ENCODE results near the gene CYP4V2.

The CYP4V2 gene

DNA sequence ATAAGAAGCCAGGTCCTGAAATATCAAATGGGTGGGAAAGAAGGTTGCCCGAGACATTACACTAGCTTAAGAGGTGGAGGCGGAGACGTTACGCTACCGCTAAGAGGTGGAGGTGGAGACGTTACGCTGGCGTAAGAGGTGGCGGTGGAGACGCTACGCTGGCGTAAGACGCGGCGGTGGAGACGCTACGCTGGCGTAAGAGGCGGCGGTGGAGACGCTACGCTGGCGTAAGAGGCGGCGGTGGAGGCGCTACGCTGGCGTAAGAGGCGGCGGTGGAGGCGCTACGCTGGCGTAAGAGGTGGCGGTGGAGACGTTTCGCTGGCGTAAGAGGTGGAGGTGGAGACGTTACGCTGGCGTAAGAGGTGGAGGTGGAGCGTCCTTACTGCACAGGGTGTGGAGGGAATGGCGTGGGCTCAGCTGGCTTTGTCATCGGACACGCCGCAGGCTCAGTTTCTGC is 12.8 kb downstream of the CYP4V2 start:
- no peak overlapping the region for H3K4me3 ChIP-seq (ENCODE audit: control insufficient read depth, low read depth, low read length)
- TF ChIP-seq, protein P1, sequence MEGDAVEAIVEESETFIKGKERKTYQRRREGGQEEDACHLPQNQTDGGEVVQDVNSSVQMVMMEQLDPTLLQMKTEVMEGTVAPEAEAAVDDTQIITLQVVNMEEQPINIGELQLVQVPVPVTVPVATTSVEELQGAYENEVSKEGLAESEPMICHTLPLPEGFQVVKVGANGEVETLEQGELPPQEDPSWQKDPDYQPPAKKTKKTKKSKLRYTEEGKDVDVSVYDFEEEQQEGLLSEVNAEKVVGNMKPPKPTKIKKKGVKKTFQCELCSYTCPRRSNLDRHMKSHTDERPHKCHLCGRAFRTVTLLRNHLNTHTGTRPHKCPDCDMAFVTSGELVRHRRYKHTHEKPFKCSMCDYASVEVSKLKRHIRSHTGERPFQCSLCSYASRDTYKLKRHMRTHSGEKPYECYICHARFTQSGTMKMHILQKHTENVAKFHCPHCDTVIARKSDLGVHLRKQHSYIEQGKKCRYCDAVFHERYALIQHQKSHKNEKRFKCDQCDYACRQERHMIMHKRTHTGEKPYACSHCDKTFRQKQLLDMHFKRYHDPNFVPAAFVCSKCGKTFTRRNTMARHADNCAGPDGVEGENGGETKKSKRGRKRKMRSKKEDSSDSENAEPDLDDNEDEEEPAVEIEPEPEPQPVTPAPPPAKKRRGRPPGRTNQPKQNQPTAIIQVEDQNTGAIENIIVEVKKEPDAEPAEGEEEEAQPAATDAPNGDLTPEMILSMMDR (IDR thresholded peaks at IDR 0.05; ENCODE audit: control insufficient read depth, insufficient read depth, low read depth, low read length, missing control alignments) = no peak
- DNase-seq (ENCODE audit: low read depth) = no peak

DNA sequence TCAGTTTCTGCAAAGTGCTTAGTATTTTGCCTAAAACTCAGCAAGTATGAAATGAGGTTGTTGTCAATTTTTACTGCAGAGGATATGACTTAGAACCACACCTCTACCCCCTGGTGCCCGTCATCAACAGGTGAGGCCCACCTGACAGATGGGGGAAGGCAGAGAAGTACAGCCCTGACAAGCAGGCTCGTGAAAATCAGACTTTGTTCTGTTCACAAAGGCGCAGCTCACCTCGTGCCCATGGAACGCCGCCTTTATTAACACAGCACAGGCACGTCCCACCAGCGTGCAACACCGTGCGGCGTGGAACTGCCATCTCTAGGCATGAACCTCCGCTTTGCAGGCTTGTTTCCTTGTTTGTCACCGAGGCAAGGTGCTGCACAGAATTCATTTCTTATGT is 13.3 kb downstream of the CYP4V2 start:
- DNase-seq (ENCODE audit: low read depth) = no peak
- no peak overlapping the region for H3K4me3 ChIP-seq (ENCODE audit: control insufficient read depth, low read depth, low read length)
- TF ChIP-seq, protein P1 (IDR thresholded peaks at IDR 0.05; ENCODE audit: control insufficient read depth, insufficient read depth, low read depth, low read length, missing control alignments) = no peak

DNA sequence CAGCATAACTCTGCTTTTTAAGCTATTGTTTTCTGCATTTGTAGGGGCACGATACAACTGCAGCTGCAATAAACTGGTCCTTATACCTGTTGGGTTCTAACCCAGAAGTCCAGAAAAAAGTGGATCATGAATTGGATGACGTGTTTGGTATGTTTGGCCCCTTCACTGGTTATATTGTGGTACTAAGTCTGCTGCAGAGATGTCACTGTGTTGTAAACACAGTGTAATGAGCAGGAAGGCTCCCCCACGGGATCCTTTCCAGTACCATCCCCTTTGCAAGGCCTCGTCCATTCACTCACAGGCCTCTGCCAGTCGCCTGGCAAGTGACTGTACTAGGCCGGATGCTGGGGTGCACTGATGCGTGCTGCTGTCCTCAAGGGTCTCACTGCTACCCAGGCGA is 13.8 kb downstream of the CYP4V2 start:
- DNase-seq (ENCODE audit: low read depth) = no peak
- TF ChIP-seq, protein P1 (IDR thresholded peaks at IDR 0.05; ENCODE audit: control insufficient read depth, insufficient read depth, low read depth, low read length, missing control alignments) = no peak
- H3K4me3 ChIP-seq (ENCODE audit: control insufficient read depth, low read depth, low read length) = no peak overlapping the region

DNA sequence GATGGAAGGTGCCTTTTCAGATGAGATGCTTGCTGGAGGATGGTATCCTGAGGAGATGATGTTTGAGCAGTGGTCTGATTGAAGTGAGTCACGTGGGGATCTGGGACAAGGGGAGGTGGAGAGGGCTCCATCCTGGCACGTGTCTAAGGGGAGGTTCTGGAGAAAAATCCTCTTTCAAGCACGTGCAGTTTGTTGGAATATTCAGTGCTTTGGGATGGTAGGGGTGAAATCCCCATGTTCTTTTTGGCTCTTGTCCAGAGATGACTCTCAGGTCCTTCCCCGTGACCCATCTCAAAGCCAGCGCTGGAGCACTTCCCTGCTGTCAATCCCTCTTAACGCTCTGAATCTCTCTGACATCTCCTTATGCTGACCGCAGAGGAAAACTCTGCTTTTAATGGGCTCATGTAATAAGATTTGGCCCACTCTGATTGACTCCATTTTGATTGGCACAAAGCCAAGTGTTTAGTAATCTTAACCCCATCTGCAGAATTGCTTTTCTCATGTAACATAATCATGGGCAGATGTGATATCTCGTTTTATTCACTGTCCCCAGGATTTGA is 25.2 kb downstream of the CYP4V2 start:
- TF ChIP-seq, protein P1 (IDR thresholded peaks at IDR 0.05; ENCODE audit: control insufficient read depth, insufficient read depth, low read depth, low read length, missing control alignments) = no peak
- no peak for DNase-seq (ENCODE audit: low read depth)

DNA sequence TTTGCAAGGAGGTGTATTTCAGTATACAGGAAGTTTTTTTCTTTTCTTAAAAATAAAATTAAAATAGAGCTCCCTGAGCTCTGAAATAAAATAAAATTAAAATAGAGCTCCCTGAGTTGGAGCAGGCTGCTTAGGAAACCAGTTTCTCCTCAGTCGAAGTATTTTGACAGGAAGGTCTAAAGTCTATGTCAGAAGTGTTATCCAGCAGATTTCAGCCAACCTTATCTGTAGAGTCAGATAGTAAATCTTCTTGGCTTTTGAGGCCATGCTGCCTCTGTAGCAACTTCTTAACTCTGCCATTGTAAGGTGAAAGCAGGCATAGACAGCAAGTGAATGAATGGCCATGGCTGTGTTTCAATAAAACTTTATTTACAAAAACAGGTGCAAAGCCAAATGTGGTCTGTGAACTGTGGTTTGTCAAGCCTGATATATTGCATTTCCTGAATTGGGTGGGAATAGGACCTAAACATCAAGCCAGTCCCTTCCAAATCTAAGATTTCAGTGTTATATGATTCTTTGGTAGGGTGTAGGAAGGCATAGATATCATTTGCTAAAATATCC is 26.4 kb downstream of the CYP4V2 start:
- no peak for DNase-seq (ENCODE audit: low read depth)
- TF ChIP-seq, protein P1 (IDR thresholded peaks at IDR 0.05; ENCODE audit: control insufficient read depth, insufficient read depth, low read depth, low read length, missing control alignments) = no peak
- H3K4me3 ChIP-seq (ENCODE audit: control insufficient read depth, low read depth, low read length) = no peak overlapping the region

More for the DNA sequence above, 25.2 kb downstream of the CYP4V2 start:
- H3K4me3 ChIP-seq (ENCODE audit: control insufficient read depth, low read depth, low read length) = no peak overlapping the region

DNA sequence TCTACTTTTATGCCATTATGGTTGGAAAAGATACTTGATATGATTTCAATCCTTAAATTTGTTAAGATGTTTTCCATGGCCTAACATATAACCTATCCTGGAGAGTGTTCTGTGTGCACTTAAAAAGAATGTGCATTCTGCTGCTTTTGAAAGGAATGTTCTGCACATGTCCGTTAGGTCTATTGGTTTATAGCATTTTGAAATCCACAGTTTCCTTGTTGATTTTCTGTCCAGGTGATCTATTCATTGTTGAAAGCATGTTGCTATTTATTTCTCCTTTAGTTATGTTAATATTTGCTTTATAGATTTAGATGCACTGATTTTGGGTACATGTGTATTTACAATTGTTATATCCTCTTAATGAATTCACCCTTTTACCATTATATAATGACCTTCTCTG is 30.3 kb downstream of the CYP4V2 start:
- DNase-seq (ENCODE audit: low read depth) = no peak
- no peak overlapping the region for H3K4me3 ChIP-seq (ENCODE audit: control insufficient read depth, low read depth, low read length)
- TF ChIP-seq, protein P1 (IDR thresholded peaks at IDR 0.05; ENCODE audit: control insufficient read depth, insufficient read depth, low read depth, low read length, missing control alignments) = no peak

All from AG09309 (cell line).